LNCAP (cell line): ENCODE measurements around the gene ERAP2.

Experiments
- CTCF ChIP-seq: fragments of 450-650 bp; IDR thresholded peaks from 2 replicates; pipeline ENCODE4 v1.5.1; 2017; ENCODE audit warnings: mild to moderate bottlenecking

ERAP2 gene

GRCh38 chr5:96876292-96876850, at the start of gene ERAP2:
ERAP2 (plus strand) TSS chr5:96876500; CDS start chr5:96879686, 3,186 bp downstream.
- no peak for TF ChIP-seq CTCF

- no peak for TF ChIP-seq CTCF
Measured at GRCh38 chr5:96829297-96829696, 47.0 kb upstream of the ERAP2 start.

GRCh38 chr5:96834016-96834415, 42.3 kb upstream of the ERAP2 start:
- no peak for TF ChIP-seq CTCF

GRCh38 chr5:96835791-96836191, 40.5 kb upstream of the ERAP2 start:
- no peak for TF ChIP-seq CTCF

- no peak for TF ChIP-seq CTCF
Measured at GRCh38 chr5:96836817-96837216, 39.5 kb upstream of the ERAP2 start.

GRCh38 chr5:96837303-96837702, 39.0 kb upstream of the ERAP2 start:
- TF ChIP-seq CTCF = no peak

GRCh38 chr5:96838201-96839070, 37.9 kb upstream of the ERAP2 start:
- TF ChIP-seq CTCF = no peak
